Caco-2 (cell line): ENCODE results near the gene NRL. TPM values are rescaled to one million over a fixed set of nuclear protein-coding genes. Genes with fewer than 3 reads are reported as not detected.

Experiments
- BruUV-seq: library from RNA; stranded (reverse); fragments of 400-500 nt; replicated peaks from 2 replicates; lab custom pipeline; 2021; lab: Mats Ljungman, UMichigan
- CTCF ChIA-PET: fragments of 300-600 bp; sonication (Branson Sonifier 250); formaldehyde crosslinking; loops from one replicate; lab custom pipeline; 2022; ENCODE audit warnings: antibody characterized with exemption; lab: Charles Lee
- POLR2A ChIA-PET: fragments of 300-600 bp; sonication (Branson Sonifier 250); formaldehyde crosslinking; loops from one replicate; lab custom pipeline; 2022; ENCODE audit warnings: antibody characterized with exemption; lab: Charles Lee
- DNase-seq, 2 experiments: peaks; one replicate each; pipeline versions ENCODE4 v3.0.0 to v3.0.0-alpha.2; 2020 to 2022
- H3K27me3 ChIP-seq: replicated peaks from 2 replicates; pipeline ENCODE4 v1.6.0; 2011; ENCODE audit warnings: low read length; ENCODE audit not compliant: control insufficient read depth, insufficient read depth
- H3K36me3 ChIP-seq: 2 replicates; pipeline ENCODE4 v1.5.1; 2011; ENCODE audit warnings: low read length; ENCODE audit not compliant: control insufficient read depth, insufficient read depth
- H3K4me1 ChIP-seq: fragments of 250-450 bp; sonication (Bioruptor Pico); 2 replicates; pipeline ENCODE4 v1.5.1; 2020; ENCODE audit warnings: mild to moderate bottlenecking
- H3K4me3 ChIP-seq: 2 replicates; pipeline ENCODE4 v1.5.1; 2011; ENCODE audit warnings: low read depth, mild to moderate bottlenecking, control low read depth, low read length
- H3K9me3 ChIP-seq: fragments of 250-450 bp; sonication (Bioruptor Pico); 2 replicates; pipeline ENCODE4 v1.5.1; 2020; ENCODE audit warnings: mild to moderate bottlenecking, moderate library complexity
- H3K27ac Mint-ChIP-seq: one replicate; pipeline ENCODE4 v1.8.0; 2022; ENCODE audit warnings: mixed read lengths; ENCODE audit not compliant: unreplicated experiment
- H3K27me3 Mint-ChIP-seq: one replicate; pipeline ENCODE4 v1.8.0; 2022; ENCODE audit warnings: mixed read lengths; ENCODE audit not compliant: insufficient read depth, unreplicated experiment
- H3K36me3 Mint-ChIP-seq: one replicate; pipeline ENCODE4 v1.8.0; 2022; ENCODE audit warnings: mild to moderate bottlenecking, mixed read lengths; ENCODE audit not compliant: insufficient read depth, unreplicated experiment
- H3K4me1 Mint-ChIP-seq: one replicate; pipeline ENCODE4 v1.8.0; 2022; ENCODE audit warnings: low read depth, mixed read lengths; ENCODE audit not compliant: unreplicated experiment
- H3K4me3 Mint-ChIP-seq: one replicate; pipeline ENCODE4 v1.8.0; 2022; ENCODE audit warnings: mild to moderate bottlenecking, moderate library complexity, mixed read lengths; ENCODE audit not compliant: unreplicated experiment
- H3K9me3 Mint-ChIP-seq: one replicate; pipeline ENCODE4 v1.8.0; 2022; ENCODE audit warnings: mixed read lengths; ENCODE audit not compliant: unreplicated experiment
- CTCF ChIP-seq, 2 experiments: fragments of 200-600 bp in 1 of 2; IDR thresholded peaks; 1 replicate in 1 of 2; 2 replicates in 1 of 2; pipeline versions ENCODE4 v1.5.1 to v1.8.0; 2011 to 2022; ENCODE audit warnings: antibody characterized with exemption in 1 of 2, control low read depth in 1 of 2, inconsistent platforms in 1 of 2, low read depth in 1 of 2, low read length in 1 of 2, mild to moderate bottlenecking in 1 of 2, moderate library complexity in 1 of 2; ENCODE audit not compliant: insufficient read depth in 1 of 2, severe bottlenecking in 1 of 2, unreplicated experiment in 1 of 2
- intact Hi-C: fragments of 100-400 bp; cut with micrococcal nuclease; formaldehyde crosslinking; loops from one replicate; pipeline ENCODE4 v1.10.0; 2022; ENCODE audit not compliant: unreplicated experiment
- total RNA-seq: library from RNA; stranded (reverse); gene quantifications from 2 replicates; pipeline ENCODE4 v1.2.3, GENCODE V29; 2022

NRL gene
- total RNA-seq, 1 experiment from 2014 or later, result 2.1 TPM

- Histone ChIP-seq H3K9me3 (no peaks in the 10 kb centered on the region), H3K36me3 (no peaks in the 10 kb centered on the region), H3K4me1 (peaks cover 5% of the 10 kb centered on the region; the same call in 1 of the 2 replicates), H3K27me3 (no peaks in the 10 kb centered on the region), H3K4me3 (no peak overlapping the region)
- BruUV-seq, result no TSS peak
- Mint-ChIP-seq H3K9me3 (no peaks in the 10 kb centered on the region), H3K27ac (no peak overlapping the region), H3K4me1 (no peaks in the 10 kb centered on the region), H3K36me3 (no peaks in the 10 kb centered on the region), H3K4me3 (no peak overlapping the region), H3K27me3 (peaks cover 6% of the 10 kb centered on the region)
- CTCF ChIA-PET, result interaction anchor here (1.8 to 4.8 kb wide), 3 partner anchors 24 to 51 kb away, joined by 15 to 155 read pairs (median 129); partner anchors contain the start of gene PCK2
- POLR2A ChIA-PET, result interaction anchor here (0.9 kb wide), 1 partner anchor 12 kb away, joined by 4 read pairs; no protein-coding TSS in a partner anchor
- DNase-seq, result no peak
- intact Hi-C loops, result no loop called here
- no peak for TF ChIP-seq CTCF (IDR thresholded peaks at IDR 0.05; ENCODE audit: insufficient read depth in 1 of 2, low read depth in 1 of 2, low read length in 1 of 2, severe bottlenecking in 1 of 2, unreplicated experiment in 1 of 2)
Measured at GRCh38 chr14:24057271-24057670, 57.5 kb downstream of the NRL start.

- Histone ChIP-seq H3K27me3 (no peaks in the 10 kb centered on the region), H3K4me1 (peaks cover 5% of the 10 kb centered on the region; the same call in 1 of the 2 replicates), H3K9me3 (no peaks in the 10 kb centered on the region), H3K4me3 (no peak overlapping the region), H3K36me3 (no peaks in the 10 kb centered on the region)
- Mint-ChIP-seq H3K27ac (no peak overlapping the region), H3K4me1 (no peaks in the 10 kb centered on the region), H3K27me3 (peaks cover 6% of the 10 kb centered on the region), H3K4me3 (no peak overlapping the region), H3K36me3 (no peaks in the 10 kb centered on the region), H3K9me3 (no peaks in the 10 kb centered on the region)
- CTCF ChIA-PET, result interaction anchor here (1.1 to 4.8 kb wide), 4 partner anchors 25 to 58 kb away, joined by 3 to 155 read pairs (median 67); partner anchors contain the start of genes DCAF11, NRL and PCK2
- POLR2A ChIA-PET, result interaction anchor here (0.9 kb wide), 1 partner anchor 13 kb away, joined by 4 read pairs; no protein-coding TSS in a partner anchor
- no peak for TF ChIP-seq CTCF (IDR thresholded peaks at IDR 0.05; ENCODE audit: insufficient read depth in 1 of 2, low read depth in 1 of 2, low read length in 1 of 2, severe bottlenecking in 1 of 2, unreplicated experiment in 1 of 2)
- BruUV-seq, result no TSS peak
- intact Hi-C loops, result no loop called here
- peak in 1 of 2 experiments; percentile 19 for DNase-seq
Measured at GRCh38 chr14:24056800-24057184, 58.0 kb downstream of the NRL start.

- peaks cover 5% of the 10 kb centered on the region; the same call in 1 of the 2 replicates for H3K4me1 ChIP-seq
- intact Hi-C loops, result no loop called here
- no peaks in the 10 kb centered on the region for H3K9me3 ChIP-seq
- H3K4me1 Mint-ChIP-seq, result no peaks in the 10 kb centered on the region
- CTCF ChIA-PET, result interaction anchor here (1.1 to 4.8 kb wide), 5 partner anchors 8 to 59 kb away, joined by 3 to 155 read pairs (median 5); partner anchors contain the start of genes DCAF11, NRL and PCK2
- no peak for TF ChIP-seq CTCF (IDR thresholded peaks at IDR 0.05; ENCODE audit: insufficient read depth in 1 of 2, low read depth in 1 of 2, low read length in 1 of 2, severe bottlenecking in 1 of 2, unreplicated experiment in 1 of 2)
- peaks cover 6% of the 10 kb centered on the region for H3K27me3 Mint-ChIP-seq
- POLR2A ChIA-PET, result interaction anchor here (0.9 kb wide), 1 partner anchor 13 kb away, joined by 4 read pairs; no protein-coding TSS in a partner anchor
- H3K4me3 Mint-ChIP-seq, result no peak overlapping the region
- peak in 1 of 2 experiments; percentile 25 for DNase-seq
- H3K36me3 Mint-ChIP-seq, result no peaks in the 10 kb centered on the region
- no peak overlapping the region for H3K27ac Mint-ChIP-seq
- H3K4me3 ChIP-seq, result no peak overlapping the region
- H3K9me3 Mint-ChIP-seq, result no peaks in the 10 kb centered on the region
- H3K36me3 ChIP-seq, result no peaks in the 10 kb centered on the region
- no TSS peak for BruUV-seq
- no peaks in the 10 kb centered on the region for H3K27me3 ChIP-seq
Measured at GRCh38 chr14:24055971-24056799, 58.6 kb downstream of the NRL start.
